ENCODE results near the gene HTR3D.

Gene HTR3D

DNA sequence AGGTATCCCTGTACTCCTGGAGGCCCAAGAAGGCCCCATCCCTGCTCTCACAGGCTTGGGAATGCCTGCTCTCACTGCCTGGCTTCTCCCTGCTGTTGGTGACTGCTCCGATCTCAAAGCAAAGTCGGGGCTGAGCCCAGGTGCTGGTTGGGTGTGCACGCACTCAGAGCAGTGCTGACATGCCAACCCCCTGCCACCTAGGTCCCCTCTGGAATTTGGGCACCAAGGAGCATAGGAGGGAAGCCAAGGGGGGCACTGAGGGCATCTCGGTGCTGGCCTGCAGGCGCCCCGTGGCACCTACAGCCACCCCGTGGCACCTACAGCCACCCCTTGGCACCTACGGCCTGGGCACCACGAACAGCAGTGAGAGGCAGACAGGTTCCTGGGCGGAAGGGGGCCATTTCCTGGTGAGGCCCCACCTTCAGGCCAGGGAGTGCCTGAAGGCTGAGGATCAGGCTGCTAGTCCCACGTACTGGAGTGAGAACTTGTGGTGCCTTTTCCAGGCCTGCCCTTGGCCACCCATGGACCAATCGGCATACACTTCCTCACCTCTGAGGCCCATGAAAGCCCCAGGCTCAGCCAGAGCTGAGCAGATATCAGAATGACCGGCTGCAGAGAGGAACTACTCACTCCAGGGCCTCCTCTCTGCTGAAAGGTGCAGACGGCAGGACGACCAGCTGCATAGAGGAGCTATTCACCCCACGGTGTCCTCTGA lies 49.7 kb downstream of the HTR3D start:
- H3K27ac ChIP-seq (ENCODE audit: low read depth, low read length), result no peak overlapping the region
- no peaks in the 10 kb centered on the region for H3K9me2 ChIP-seq (replicated peaks; ENCODE audit: control insufficient read depth, low read length)
- H3K9me3 ChIP-seq (ENCODE audit: control insufficient read depth, insufficient read depth, low read length), result no peaks in the 10 kb centered on the region
- H3K4me3 ChIP-seq (ENCODE audit: low read length), result no peak overlapping the region
- no peaks in the 10 kb centered on the region for H3K27me3 ChIP-seq (ENCODE audit: control insufficient read depth, low read length)
- H3K79me2 ChIP-seq (ENCODE audit: control insufficient read depth, low read length), result no peaks in the 10 kb centered on the region
- H3F3A ChIP-seq (ENCODE audit: control insufficient read depth, insufficient read depth), result no peaks in the 10 kb centered on the region
- TF ChIP-seq EZH2phosphoT487 (IDR thresholded peaks at IDR 0.05; ENCODE audit: borderline replicate concordance, low read length), result no peak
- TF ChIP-seq, protein P1, sequence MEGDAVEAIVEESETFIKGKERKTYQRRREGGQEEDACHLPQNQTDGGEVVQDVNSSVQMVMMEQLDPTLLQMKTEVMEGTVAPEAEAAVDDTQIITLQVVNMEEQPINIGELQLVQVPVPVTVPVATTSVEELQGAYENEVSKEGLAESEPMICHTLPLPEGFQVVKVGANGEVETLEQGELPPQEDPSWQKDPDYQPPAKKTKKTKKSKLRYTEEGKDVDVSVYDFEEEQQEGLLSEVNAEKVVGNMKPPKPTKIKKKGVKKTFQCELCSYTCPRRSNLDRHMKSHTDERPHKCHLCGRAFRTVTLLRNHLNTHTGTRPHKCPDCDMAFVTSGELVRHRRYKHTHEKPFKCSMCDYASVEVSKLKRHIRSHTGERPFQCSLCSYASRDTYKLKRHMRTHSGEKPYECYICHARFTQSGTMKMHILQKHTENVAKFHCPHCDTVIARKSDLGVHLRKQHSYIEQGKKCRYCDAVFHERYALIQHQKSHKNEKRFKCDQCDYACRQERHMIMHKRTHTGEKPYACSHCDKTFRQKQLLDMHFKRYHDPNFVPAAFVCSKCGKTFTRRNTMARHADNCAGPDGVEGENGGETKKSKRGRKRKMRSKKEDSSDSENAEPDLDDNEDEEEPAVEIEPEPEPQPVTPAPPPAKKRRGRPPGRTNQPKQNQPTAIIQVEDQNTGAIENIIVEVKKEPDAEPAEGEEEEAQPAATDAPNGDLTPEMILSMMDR (IDR thresholded peaks at IDR 0.05; ENCODE audit: low read depth, low read length, poor library complexity, severe bottlenecking), result no peak
- H3K36me3 ChIP-seq (ENCODE audit: control insufficient read depth, low read length), result no peaks in the 10 kb centered on the region
- no peaks in the 10 kb centered on the region for H4K20me1 ChIP-seq (ENCODE audit: control insufficient read depth, insufficient read depth, low read depth, low read length)
- no peak overlapping the region for H3K4me2 ChIP-seq (ENCODE audit: low read length)
- no peaks in the 10 kb centered on the region for H3K4me1 ChIP-seq (ENCODE audit: control insufficient read depth, low read length)

DNA sequence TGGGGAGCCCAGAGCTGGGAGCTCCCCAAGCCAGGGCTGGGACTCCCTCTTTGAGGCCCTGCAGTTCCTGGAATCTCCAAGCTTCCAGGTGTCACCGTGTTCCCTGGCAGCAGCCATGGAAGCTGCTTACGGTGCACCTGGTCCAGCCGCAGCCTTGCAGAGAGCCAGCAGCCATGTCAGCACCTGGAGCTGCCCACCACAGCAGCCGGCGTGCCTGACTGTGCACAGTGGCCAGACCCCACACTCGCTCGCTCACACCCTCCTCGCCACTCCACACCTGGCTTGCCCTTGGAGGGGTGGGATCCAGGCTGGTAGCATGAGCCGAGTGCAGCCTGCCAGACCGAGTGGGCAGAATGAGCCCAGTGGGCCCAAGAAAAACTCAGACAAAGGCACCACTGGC lies 50.5 kb downstream of the HTR3D start:
- Histone ChIP-seq H3K9me2 (replicated peaks; ENCODE audit: control insufficient read depth, low read length) (no peaks in the 10 kb centered on the region), H3K27ac (ENCODE audit: low read depth, low read length) (no peak overlapping the region), H3K4me3 (ENCODE audit: low read length) (no peak overlapping the region), H3K4me1 (ENCODE audit: control insufficient read depth, low read length) (no peaks in the 10 kb centered on the region), H3K79me2 (ENCODE audit: control insufficient read depth, low read length) (no peaks in the 10 kb centered on the region), H3K27me3 (ENCODE audit: control insufficient read depth, low read length) (no peaks in the 10 kb centered on the region), H3K4me2 (ENCODE audit: low read length) (no peak overlapping the region), H3F3A (ENCODE audit: control insufficient read depth, insufficient read depth) (no peaks in the 10 kb centered on the region), H3K9me3 (ENCODE audit: control insufficient read depth, insufficient read depth, low read length) (no peaks in the 10 kb centered on the region), H4K20me1 (ENCODE audit: control insufficient read depth, insufficient read depth, low read depth, low read length) (no peaks in the 10 kb centered on the region), H3K36me3 (ENCODE audit: control insufficient read depth, low read length) (no peaks in the 10 kb centered on the region)
- TF ChIP-seq EZH2phosphoT487 (IDR thresholded peaks at IDR 0.05; ENCODE audit: borderline replicate concordance, low read length), result no peak

DNA sequence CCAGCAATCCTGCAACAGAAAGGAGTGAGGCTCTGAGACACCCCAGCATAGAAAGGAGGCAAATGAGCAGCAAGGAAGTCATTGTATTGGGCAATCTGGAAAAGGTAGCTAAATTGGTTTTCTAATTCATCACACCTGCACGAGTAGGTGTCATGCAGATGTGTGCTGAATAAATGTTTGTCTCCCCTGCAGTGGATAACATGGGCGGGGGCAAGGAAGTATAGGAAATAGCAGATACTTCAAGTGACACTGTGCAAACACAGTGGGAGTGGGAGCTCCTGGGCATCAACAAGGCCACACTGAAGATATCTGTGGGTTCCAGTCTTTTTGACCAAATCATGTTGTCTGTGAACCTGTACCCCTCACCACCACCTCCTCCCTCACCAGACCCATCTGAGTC lies 50.9 kb downstream of the HTR3D start:
- Histone ChIP-seq H3K27ac (ENCODE audit: low read depth, low read length) (no peak overlapping the region), H3K9me2 (replicated peaks; ENCODE audit: control insufficient read depth, low read length) (no peaks in the 10 kb centered on the region), H3K36me3 (ENCODE audit: control insufficient read depth, low read length) (no peaks in the 10 kb centered on the region), H3K4me2 (ENCODE audit: low read length) (no peak overlapping the region), H3F3A (ENCODE audit: control insufficient read depth, insufficient read depth) (no peaks in the 10 kb centered on the region), H4K20me1 (ENCODE audit: control insufficient read depth, insufficient read depth, low read depth, low read length) (no peaks in the 10 kb centered on the region), H3K4me3 (ENCODE audit: low read length) (no peak overlapping the region), H3K79me2 (ENCODE audit: control insufficient read depth, low read length) (no peaks in the 10 kb centered on the region), H3K27me3 (ENCODE audit: control insufficient read depth, low read length) (no peaks in the 10 kb centered on the region), H3K9me3 (ENCODE audit: control insufficient read depth, insufficient read depth, low read length) (no peaks in the 10 kb centered on the region), H3K4me1 (ENCODE audit: control insufficient read depth, low read length) (no peaks in the 10 kb centered on the region)
- no peak for TF ChIP-seq EZH2phosphoT487 (IDR thresholded peaks at IDR 0.05; ENCODE audit: borderline replicate concordance, low read length)
- TF ChIP-seq, protein P1 (IDR thresholded peaks at IDR 0.05; ENCODE audit: low read depth, low read length, poor library complexity, severe bottlenecking), result no peak

DNA sequence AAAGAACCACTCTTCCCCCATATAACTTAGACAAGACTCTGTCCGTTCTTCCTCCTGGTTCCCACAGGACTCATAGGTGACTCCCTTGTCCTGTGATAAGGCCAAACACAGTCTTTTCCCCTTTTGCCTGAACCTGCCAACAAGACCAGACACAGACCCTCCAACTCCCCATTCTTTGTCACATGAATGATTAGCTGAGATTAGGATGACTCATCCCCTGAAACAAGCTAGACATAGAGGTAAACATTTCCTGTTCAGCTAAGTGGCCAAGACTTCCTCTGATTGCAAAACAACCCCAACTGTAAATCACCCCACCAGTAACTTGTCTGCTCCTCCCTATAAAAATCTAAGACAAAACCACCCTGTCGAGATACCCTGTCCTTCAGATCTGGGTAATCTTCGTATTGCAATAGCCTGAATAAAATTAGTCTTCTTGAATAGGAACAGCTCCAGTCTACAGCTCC lies 53.9 kb downstream of the HTR3D start:
- Histone ChIP-seq H3F3A (ENCODE audit: control insufficient read depth, insufficient read depth) (no peaks in the 10 kb centered on the region), H3K9me2 (replicated peaks; ENCODE audit: control insufficient read depth, low read length) (no peaks in the 10 kb centered on the region), H3K27me3 (ENCODE audit: control insufficient read depth, low read length) (no peaks in the 10 kb centered on the region), H3K4me3 (ENCODE audit: low read length) (no peak overlapping the region), H3K4me2 (ENCODE audit: low read length) (no peak overlapping the region), H3K9me3 (ENCODE audit: control insufficient read depth, insufficient read depth, low read length) (no peaks in the 10 kb centered on the region), H3K4me1 (ENCODE audit: control insufficient read depth, low read length) (no peaks in the 10 kb centered on the region), H3K36me3 (ENCODE audit: control insufficient read depth, low read length) (no peaks in the 10 kb centered on the region), H3K27ac (ENCODE audit: low read depth, low read length) (no peak overlapping the region), H4K20me1 (ENCODE audit: control insufficient read depth, insufficient read depth, low read depth, low read length) (no peaks in the 10 kb centered on the region), H3K79me2 (ENCODE audit: control insufficient read depth, low read length) (no peaks in the 10 kb centered on the region)
- TF ChIP-seq, protein P1 (IDR thresholded peaks at IDR 0.05; ENCODE audit: low read depth, low read length, poor library complexity, severe bottlenecking), result no peak
- TF ChIP-seq EZH2phosphoT487 (IDR thresholded peaks at IDR 0.05; ENCODE audit: borderline replicate concordance, low read length), result no peak
